ENCODE measurements around the gene SOCS6. TPM values are rescaled to one million over a fixed set of nuclear protein-coding genes. Genes with fewer than 3 reads are reported as not detected.
A peak's percentile ranks its signal among the peaks of the same experiment; 100 is the strongest.

SOCS6 gene
- total and polyA plus RNA-seq, 2 of the 13 experiments (the other 11 are each of a cell fraction or from before 2014, with no cell fraction given): 18.6 to 38.3 TPM

DNA sequence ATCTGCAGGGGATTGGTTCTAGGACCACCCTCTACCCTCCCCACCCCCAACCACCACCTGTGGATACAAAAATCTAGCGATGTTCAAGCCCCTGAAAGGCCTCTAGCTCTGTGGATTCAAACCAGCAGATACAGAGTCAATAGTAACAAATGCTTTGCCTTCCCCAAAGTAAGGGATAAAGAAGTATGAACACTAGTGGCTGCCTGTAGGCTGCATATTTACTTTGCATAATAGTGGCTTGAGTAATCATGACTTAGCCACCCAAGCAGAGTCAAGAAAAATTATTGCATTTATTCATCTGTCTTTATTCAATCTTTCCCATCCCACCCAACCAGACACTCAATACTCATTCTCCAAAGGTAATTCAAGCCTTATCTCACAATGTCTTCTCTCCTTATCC lies 43.8 kb downstream of the SOCS6 start (continued):
- TF ChIP-seq, protein P1, sequence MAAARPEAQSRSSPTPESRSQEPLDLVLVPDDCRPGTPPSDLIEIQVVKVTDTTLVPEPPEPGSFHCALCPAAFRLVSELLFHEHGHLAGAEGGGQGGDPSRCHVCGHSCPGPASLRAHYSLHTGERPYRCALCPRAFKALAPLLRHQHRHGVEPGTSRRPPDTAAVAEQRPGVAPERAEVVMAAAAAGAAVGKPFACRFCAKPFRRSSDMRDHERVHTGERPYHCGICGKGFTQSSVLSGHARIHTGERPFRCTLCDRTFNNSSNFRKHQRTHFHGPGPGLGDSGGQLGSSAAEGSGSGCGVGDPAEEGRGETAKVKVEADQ (CRISPR knock-in tag; IDR thresholded peaks at IDR 0.05; ENCODE audit: borderline replicate concordance): no peak
- TF ChIP-seq ZNF337 (CRISPR knock-in tag; IDR thresholded peaks at IDR 0.05; ENCODE audit: borderline replicate concordance, low read depth): no peak
- TF ChIP-seq, protein P2, sequence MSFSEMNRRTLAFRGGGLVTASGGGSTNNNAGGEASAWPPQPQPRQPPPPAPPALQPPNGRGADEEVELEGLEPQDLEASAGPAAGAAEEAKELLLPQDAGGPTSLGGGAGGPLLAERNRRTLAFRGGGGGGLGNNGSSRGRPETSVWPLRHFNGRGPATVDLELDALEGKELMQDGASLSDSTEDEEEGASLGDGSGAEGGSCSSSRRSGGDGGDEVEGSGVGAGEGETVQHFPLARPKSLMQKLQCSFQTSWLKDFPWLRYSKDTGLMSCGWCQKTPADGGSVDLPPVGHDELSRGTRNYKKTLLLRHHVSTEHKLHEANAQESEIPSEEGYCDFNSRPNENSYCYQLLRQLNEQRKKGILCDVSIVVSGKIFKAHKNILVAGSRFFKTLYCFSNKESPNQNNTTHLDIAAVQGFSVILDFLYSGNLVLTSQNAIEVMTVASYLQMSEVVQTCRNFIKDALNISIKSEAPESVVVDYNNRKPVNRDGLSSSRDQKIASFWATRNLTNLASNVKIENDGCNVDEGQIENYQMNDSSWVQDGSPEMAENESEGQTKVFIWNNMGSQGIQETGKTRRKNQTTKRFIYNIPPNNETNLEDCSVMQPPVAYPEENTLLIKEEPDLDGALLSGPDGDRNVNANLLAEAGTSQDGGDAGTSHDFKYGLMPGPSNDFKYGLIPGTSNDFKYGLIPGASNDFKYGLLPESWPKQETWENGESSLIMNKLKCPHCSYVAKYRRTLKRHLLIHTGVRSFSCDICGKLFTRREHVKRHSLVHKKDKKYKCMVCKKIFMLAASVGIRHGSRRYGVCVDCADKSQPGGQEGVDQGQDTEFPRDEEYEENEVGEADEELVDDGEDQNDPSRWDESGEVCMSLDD (CRISPR knock-in tag; IDR thresholded peaks at IDR 0.05; ENCODE audit: borderline replicate concordance): no peak
- TF ChIP-seq ZNF354B (CRISPR knock-in tag; IDR thresholded peaks at IDR 0.05): no peak
- TF ChIP-seq ZNF567 (CRISPR knock-in tag; IDR thresholded peaks at IDR 0.05; ENCODE audit: borderline replicate concordance): no peak
- peak; percentile 82 for TF ChIP-seq ZNF652 (CRISPR knock-in tag; IDR thresholded peaks at IDR 0.05; ENCODE audit: borderline replicate concordance, low read depth)
- no peak for TF ChIP-seq FOXM1 (CRISPR knock-in tag; IDR thresholded peaks at IDR 0.05)
- peak; percentile 71 for TF ChIP-seq GATAD2A (CRISPR knock-in tag; IDR thresholded peaks at IDR 0.05)
- no peak for TF ChIP-seq SMAD9 (CRISPR knock-in tag; IDR thresholded peaks at IDR 0.05)
- no peak for TF ChIP-seq HDAC6 (IDR thresholded peaks at IDR 0.05; ENCODE audit: low read depth, low read length)
- TF ChIP-seq ZC3H13 (CRISPR knock-in tag; IDR thresholded peaks at IDR 0.05): no peak
- no peak for TF ChIP-seq ZNF839 (CRISPR knock-in tag; IDR thresholded peaks at IDR 0.05; ENCODE audit: borderline replicate concordance)
- TF ChIP-seq GFI1 (CRISPR knock-in tag; IDR thresholded peaks at IDR 0.05; ENCODE audit: borderline replicate concordance): no peak
- TF ChIP-seq CEBPG (CRISPR knock-in tag; IDR thresholded peaks at IDR 0.05): peak; percentile 73
- TF ChIP-seq, protein P3, sequence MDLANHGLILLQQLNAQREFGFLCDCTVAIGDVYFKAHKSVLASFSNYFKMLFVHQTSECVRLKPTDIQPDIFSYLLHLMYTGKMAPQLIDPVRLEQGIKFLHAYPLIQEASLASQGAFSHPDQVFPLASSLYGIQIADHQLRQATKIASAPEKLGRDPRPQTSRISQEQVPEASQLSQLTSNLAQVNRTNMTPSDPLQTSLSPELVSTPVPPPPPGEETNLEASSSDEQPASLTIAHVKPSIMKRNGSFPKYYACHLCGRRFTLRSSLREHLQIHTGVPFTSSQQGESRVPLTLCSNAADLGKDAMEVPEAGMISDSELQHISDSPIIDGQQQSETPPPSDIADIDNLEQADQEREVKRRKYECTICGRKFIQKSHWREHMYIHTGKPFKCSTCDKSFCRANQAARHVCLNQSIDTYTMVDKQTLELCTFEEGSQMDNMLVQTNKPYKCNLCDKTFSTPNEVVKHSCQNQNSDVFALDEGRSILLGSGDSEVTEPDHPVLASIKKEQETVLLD (CRISPR knock-in tag; IDR thresholded peaks at IDR 0.05; ENCODE audit: low read depth): no peak
- peak; percentile 32; the same call in 1 of the 2 replicates for TF ChIP-seq SAP130 (CRISPR knock-in tag; IDR thresholded peaks at IDR 0.05; ENCODE audit: low read depth)
- TF ChIP-seq, protein P4, sequence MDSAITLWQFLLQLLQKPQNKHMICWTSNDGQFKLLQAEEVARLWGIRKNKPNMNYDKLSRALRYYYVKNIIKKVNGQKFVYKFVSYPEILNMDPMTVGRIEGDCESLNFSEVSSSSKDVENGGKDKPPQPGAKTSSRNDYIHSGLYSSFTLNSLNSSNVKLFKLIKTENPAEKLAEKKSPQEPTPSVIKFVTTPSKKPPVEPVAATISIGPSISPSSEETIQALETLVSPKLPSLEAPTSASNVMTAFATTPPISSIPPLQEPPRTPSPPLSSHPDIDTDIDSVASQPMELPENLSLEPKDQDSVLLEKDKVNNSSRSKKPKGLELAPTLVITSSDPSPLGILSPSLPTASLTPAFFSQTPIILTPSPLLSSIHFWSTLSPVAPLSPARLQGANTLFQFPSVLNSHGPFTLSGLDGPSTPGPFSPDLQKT (CRISPR knock-in tag; IDR thresholded peaks at IDR 0.05; ENCODE audit: borderline replicate concordance): no peak
- TF ChIP-seq, protein P5, sequence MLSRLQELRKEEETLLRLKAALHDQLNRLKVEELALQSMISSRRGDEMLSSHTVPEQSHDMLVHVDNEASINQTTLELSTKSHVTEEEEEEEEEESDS (CRISPR knock-in tag; IDR thresholded peaks at IDR 0.05; ENCODE audit: borderline replicate concordance): no peak
- TF ChIP-seq ZNF10 (CRISPR knock-in tag; IDR thresholded peaks at IDR 0.05; ENCODE audit: borderline replicate concordance, low read depth): no peak
- TF ChIP-seq, protein P6, sequence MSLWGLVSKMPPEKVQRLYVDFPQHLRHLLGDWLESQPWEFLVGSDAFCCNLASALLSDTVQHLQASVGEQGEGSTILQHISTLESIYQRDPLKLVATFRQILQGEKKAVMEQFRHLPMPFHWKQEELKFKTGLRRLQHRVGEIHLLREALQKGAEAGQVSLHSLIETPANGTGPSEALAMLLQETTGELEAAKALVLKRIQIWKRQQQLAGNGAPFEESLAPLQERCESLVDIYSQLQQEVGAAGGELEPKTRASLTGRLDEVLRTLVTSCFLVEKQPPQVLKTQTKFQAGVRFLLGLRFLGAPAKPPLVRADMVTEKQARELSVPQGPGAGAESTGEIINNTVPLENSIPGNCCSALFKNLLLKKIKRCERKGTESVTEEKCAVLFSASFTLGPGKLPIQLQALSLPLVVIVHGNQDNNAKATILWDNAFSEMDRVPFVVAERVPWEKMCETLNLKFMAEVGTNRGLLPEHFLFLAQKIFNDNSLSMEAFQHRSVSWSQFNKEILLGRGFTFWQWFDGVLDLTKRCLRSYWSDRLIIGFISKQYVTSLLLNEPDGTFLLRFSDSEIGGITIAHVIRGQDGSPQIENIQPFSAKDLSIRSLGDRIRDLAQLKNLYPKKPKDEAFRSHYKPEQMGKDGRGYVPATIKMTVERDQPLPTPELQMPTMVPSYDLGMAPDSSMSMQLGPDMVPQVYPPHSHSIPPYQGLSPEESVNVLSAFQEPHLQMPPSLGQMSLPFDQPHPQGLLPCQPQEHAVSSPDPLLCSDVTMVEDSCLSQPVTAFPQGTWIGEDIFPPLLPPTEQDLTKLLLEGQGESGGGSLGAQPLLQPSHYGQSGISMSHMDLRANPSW (CRISPR knock-in tag; IDR thresholded peaks at IDR 0.05; ENCODE audit: borderline replicate concordance): no peak
- TF ChIP-seq TBX2 (CRISPR knock-in tag; IDR thresholded peaks at IDR 0.05; ENCODE audit: borderline replicate concordance): no peak
- no peak for TF ChIP-seq SALL2 (CRISPR knock-in tag; IDR thresholded peaks at IDR 0.05)

All from HepG2 (cell line).